GM10266 (cell line): ENCODE measurements around the gene ROS1.
"Not testable (repeated sequence)": the region's sequence is repeated elsewhere in the genome, so short reads cannot be mapped to it uniquely, and the experiment has no call there.

Source experiments
- DNase-seq: peaks from one replicate; pipeline ENCODE4 v3.0.0; 2012; ENCODE audit errors: extremely low spot score
- CTCF ChIP-seq: IDR thresholded peaks from 2 replicates; pipeline ENCODE4 v1.5.1; 2012; ENCODE audit warnings: mild to moderate bottlenecking, low read depth; ENCODE audit not compliant: control insufficient read depth, insufficient read depth; ENCODE audit errors: missing control alignments

The ROS1 gene

GRCh38 chr6:117387454-117387974, 38.2 kb downstream of the ROS1 start:
- no peak for DNase-seq
- no peak for TF ChIP-seq CTCF

- DNase-seq, result no peak
- no peak for TF ChIP-seq CTCF
Measured at GRCh38 chr6:117384659-117385058, 41.1 kb downstream of the ROS1 start.

GRCh38 chr6:117381749-117382148, 44.0 kb downstream of the ROS1 start:
- TF ChIP-seq CTCF, result no peak
- no peak for DNase-seq

GRCh38 chr6:117380298-117380697, 45.4 kb downstream of the ROS1 start:
- DNase-seq, result no peak

GRCh38 chr6:117375446-117375845, 50.3 kb downstream of the ROS1 start:
- DNase-seq, result no peak

More at GRCh38 chr6:117380298-117380697, 45.4 kb downstream of the ROS1 start:
- no peak for TF ChIP-seq CTCF

GRCh38 chr6:117373211-117373813, 52.4 kb downstream of the ROS1 start:
- DNase-seq, result no peak
- TF ChIP-seq CTCF, result no peak

More at GRCh38 chr6:117375446-117375845, 50.3 kb downstream of the ROS1 start:
- no peak for TF ChIP-seq CTCF

- DNase-seq, result not testable (repeated sequence)
Measured at GRCh38 chr6:117372289-117372688, 53.5 kb downstream of the ROS1 start.

GRCh38 chr6:117371492-117371891, 54.2 kb downstream of the ROS1 start:
- DNase-seq, result no peak
- no peak for TF ChIP-seq CTCF
